ENCODE results near the gene BMP7.

Gene BMP7

GRCh38 chr20:57187068-57187634, 79.3 kb downstream of the BMP7 start:
- no peak for DNase-seq

- no peak for DNase-seq
Observed at GRCh38 chr20:57186192-57186591, 80.2 kb downstream of the BMP7 start.

DNA sequence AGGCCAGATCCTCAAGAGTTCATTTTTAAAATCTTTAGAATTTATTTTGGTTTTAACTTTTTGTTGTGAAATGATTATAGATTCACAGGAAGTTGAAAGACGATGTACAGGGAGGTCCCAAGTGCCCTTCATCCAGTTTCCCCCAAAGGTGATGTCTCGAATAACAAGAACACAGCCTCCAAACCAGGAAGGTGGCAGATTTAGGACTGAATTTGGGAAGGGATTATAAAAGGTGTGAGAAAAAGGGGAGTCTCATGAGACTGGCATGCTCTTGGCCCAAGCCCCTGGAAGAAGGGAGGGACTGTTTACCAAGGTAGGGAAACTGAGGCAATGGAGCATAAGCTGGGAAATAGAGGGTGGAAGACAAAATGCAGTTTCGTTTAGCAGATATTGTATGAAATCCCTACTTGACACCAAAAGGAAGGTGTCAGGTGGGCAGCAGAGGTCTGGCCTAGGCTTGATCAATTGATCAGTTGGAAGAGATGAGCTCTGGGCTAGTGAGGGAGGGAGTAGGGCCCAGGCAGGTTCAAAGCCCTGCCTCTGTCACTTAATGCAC, 81.2 kb downstream of the BMP7 start:
- DNase-seq, result no peak

GRCh38 chr20:57183457-57184009, 82.9 kb downstream of the BMP7 start:
- DNase-seq, result no peak

GRCh38 chr20:57181639-57182038, 84.8 kb downstream of the BMP7 start:
- no peak for DNase-seq

- DNase-seq, result no peak
Observed at GRCh38 chr20:57180954-57181353, 85.5 kb downstream of the BMP7 start.

DNA sequence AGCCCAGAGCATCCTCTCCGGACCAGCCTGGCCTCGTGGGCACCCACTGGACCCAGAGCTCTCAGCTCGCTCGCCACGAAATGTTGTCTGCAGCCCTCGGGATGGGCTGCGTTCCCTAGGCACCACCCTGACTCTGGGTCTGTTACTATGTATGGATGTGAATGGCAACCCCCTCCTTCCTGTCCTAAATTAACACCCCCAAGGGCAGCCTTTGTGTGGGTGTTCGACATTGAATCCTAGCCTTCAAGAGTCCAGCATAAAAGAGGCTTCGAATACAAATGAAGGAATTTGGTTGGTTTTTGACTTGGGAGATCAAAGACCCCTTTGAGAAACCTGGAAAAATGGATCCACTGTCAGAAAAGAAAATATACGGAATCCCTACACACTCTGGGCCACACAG, 86.1 kb downstream of the BMP7 start:
- no peak for DNase-seq

GRCh38 chr20:57179265-57179664, 87.2 kb downstream of the BMP7 start:
- no peak for DNase-seq

DNA sequence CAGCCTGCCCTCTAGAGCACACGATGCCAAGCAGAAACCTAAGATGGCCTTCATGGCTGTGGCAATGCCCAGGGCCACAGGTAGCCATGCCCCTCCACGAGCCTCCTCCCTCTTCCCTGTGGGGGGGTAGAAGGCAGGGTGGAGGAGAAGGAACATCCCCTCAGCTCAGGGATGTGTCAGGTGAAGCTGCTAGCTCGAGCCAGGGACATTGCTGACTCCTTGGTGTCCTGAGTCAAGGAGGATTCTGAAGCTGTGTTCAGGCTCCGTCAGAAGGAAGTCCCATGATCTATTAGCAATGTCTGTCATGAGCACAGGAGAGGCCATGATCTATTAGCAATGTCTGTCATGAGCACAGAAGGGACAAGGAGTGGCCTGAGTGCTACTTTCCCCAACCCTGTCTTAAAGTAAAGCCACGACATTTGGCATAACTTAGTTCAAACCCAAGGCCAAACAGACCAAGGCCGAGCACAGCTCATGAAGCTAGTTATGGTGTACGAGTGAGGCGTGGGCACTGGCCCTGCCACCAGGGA, 87.8 kb downstream of the BMP7 start:
- no peak for DNase-seq

DNA sequence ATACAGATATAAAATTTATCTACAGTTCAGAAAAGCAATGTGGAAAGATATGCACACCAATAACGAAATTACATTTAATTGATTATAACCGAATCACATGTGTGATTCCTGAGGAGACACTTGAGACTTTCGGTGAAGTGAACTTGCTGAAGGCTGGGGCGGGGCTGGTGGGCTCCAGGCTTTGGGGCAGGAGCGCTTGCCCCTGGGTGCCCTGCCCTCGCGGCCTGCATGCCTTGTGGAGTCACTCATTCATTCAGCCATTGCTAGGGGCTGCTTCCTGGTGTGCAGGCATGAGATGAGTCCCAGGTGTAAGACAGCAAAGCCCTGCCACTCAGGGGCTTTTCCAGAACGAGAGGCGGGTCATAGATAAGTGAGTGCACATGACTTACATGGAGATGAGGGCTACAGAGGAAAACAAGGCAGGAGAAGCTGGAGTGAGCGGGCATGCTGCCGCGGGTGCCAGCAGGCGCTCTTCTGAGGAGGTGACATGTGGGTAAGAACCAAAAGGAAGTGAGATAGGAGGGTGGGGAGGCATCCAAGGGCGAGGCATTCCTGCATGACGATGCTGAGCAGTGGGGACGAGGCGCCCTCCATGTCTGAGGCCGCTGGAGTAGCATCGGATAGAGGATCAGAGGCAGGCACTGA, 88.7 kb downstream of the BMP7 start:
- no peak for DNase-seq

GRCh38 chr20:57176842-57177241, 89.6 kb downstream of the BMP7 start:
- DNase-seq, result no peak

GRCh38 chr20:57175397-57176010, 90.9 kb downstream of the BMP7 start:
- DNase-seq, result no peak

DNA sequence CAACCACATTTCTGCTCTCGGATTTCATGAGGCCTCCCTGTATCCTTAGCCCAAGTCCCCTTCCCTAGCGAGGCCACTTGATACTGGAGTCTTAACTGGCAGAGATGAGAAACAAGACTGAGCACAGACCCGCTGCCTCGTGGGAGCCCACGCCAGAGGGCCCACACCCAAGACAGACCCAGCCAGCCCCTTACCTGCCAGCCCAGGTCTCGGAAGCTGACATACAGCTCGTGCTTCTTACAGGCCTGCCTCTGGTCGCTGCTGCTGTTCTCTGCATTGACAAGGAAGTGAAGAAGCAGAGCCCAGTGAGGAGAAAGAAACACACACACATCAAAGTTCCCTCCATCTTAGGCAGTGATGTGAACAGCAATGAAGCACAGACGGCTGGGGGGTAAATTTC, 91.7 kb downstream of the BMP7 start:
- DNase-seq, result no peak

DNA sequence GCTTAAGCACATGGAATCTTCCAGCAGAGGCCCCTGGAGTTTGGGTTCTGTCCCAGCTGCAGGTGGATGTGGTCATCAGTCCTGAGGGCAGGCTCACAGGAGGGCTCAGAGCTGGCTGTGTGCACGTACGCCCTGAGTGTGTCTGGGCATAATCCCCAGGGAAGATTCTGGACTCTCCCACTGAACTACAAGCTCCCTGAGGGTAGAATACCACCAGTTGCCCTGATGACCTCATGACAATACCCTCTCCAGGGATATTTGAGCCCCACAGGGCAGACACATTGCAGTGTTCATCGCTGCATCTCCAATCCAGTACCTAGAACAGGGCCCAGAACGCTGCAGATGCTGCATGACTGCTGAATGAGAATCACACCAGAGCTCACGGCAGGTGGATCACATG, 92.5 kb downstream of the BMP7 start:
- no peak for DNase-seq

GRCh38 chr20:57173041-57173440, 93.4 kb downstream of the BMP7 start:
- no peak for DNase-seq

GRCh38 chr20:57170343-57170742, 96.1 kb downstream of the BMP7 start:
- DNase-seq, result no peak

DNA sequence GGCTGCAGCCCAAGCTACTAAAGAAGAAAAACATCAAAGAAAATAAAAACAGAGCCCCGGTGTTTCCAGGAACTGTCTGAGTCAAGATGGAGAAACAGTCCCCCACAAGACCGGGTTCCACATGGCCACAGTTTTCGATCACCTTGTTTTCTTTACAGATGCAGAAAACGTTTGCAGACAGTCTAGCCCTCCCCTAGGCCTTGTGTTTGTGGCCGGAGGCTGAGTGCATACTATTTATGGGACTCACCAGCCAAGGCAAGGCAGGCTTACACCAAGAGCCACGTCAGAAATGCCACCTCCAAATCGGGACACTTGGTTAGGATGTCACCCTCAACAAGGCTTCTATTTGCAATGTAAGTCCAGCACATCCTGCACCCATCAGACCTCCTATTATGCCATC, 97.3 kb downstream of the BMP7 start:
- DNase-seq, result no peak

DNA sequence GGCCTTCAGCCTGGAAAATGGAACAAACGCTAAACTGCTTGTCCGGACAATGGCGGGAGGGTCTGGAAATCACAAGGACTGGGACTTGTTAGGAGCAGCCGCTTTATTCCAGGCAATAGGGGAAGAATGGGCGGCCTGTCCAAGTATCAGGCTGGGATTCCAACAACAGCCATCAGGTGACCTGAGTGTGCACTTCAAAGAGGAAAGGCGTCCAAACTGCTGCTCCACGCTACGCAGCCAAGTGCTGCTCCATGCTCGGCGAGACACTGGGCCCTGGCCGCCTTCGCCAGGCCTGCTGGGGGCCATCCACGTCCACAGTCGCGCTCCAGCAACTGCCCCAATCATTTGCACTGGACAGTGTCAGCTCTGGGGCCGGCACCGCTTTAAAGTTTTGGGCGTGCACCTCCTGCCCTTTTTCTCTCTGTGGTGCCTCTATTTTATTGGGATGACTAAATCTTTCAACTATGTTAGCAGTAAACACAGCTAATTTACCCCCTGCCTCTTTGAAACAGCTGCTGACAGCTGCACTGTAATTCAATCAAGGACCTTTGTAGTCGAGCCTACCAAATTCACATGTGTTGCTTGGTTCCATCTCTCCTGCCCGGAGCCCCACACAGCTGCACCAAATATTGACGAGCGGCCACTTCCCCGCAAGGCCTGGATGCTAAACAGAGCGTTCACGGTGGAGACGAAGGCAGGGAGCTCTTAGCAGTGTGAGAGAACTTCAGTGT, 98.3 kb downstream of the BMP7 start:
- no peak for DNase-seq

- DNase-seq, result no peak
Observed at GRCh38 chr20:57167292-57167655, 99.2 kb downstream of the BMP7 start.

- DNase-seq, result no peak
Observed at GRCh38 chr20:57166568-57167291, 99.7 kb downstream of the BMP7 start.

DNA sequence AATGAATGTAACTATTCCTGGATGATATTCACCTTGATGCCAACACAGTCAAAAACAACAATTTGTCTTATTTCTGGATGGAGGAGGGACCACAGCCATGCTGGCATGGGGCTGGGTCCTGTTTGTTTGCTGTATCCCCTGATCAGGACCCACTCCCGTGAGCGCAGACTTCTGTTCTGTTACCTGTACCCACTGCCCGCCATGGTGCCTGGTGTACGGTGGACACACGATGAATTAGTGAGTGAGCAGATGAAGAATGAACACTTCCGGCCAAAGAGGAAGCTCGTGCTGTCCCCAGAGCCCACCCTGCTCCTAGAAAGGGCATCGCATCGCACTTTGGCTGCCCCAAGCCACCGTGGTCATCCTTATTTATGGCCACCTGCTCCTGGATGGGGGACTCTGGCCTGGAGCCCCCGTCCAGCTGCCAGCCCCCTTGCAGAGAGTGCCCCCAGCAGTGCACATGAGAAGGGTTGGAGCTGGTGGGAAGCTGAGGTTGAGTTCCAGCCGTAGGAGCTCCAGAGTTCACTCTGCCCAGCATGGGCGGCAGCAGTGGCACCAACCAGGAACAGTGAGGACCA, 100.9 kb downstream of the BMP7 start:
- DNase-seq, result no peak

GRCh38 chr20:57164872-57165271, 101.6 kb downstream of the BMP7 start:
- DNase-seq, result no peak

All from SHP77 (cell line).